GM23248 (cell line): Measurements from ENCODE around the gene PRDM16.

Source experiments
- EZH2 ChIP-seq: fragments of 200-600 bp; sonication (generic); IDR thresholded peaks from 2 replicates; pipeline ENCODE4 v1.6.1; 2018; ENCODE audit warnings: antibody characterized with exemption, mild to moderate bottlenecking; ENCODE audit not compliant: insufficient read depth, poor library complexity, severe bottlenecking
- EZH2phosphoT487 ChIP-seq: fragments of 200-600 bp; sonication (generic); IDR thresholded peaks from 2 replicates; pipeline ENCODE4 v1.6.1; 2018; ENCODE audit warnings: antibody characterized with exemption, moderate library complexity, mild to moderate bottlenecking, low read depth; ENCODE audit not compliant: insufficient read depth

DNA sequence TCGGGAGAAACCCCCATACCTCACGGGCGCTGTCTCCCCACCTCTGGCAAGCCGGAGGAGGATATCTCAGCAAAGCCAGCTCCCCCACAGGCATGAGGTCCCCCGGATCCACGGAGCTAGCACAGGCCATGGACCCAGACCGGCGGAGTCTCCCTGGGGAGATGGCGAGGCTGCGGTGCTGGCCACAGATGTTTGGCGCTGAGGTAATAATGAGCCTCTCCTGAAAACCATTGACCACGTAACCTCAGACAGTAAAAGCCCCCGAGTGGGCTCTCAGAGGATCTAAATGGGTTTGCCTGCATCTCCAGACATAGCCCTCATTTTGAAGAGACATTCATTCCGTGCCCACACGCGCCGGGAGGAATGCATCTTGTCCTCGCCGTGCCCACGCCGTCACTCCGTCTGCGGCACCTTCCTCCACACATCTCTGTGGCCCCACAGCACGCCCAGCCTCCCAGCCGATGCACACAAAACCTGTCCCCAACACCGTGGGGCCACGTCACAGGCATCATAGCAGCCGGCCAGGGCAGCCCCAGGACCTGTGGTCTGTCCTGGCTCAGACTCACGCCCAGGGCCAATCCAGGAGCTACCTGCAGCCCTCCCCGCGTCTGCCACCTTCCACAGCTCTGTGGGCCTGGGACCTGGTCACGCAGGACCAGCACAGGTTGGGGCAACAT is 150.9 kb downstream of the PRDM16 start:
- TF ChIP-seq EZH2 (no peak), EZH2phosphoT487 (no peak)
